HEK293 (cell line): ENCODE results near the gene MRPS18B.

Source experiments
- CTCF ChIA-PET: fragments of 350-600 bp; formaldehyde crosslinking; extraction: SDS; loops from one replicate; lab custom pipeline; 2021; ENCODE audit warnings: antibody characterized with exemption; lab: Yijun Ruan, JAX
- POLR2A ChIA-PET: fragments of 300-600 bp; formaldehyde crosslinking; extraction: SDS; loops from one replicate; lab custom pipeline; 2020; ENCODE audit warnings: antibody characterized with exemption, inconsistent platforms; lab: Yijun Ruan, JAX
- H3K27ac ChIP-seq: fragments of 200-500 bp; sonication (Bioruptor generic); 2 replicates; pipeline ENCODE4 v1.5.1; 2014; ENCODE audit warnings: low read depth, low read length, control low read depth, inconsistent platforms; ENCODE audit errors: extremely low read depth
- H3K36me3 ChIP-seq, 2 experiments: fragments of 200-500 bp in 1 of 2; sonication (Bioruptor generic) in 1 of 2; 1 replicate in 1 of 2; 2 replicates in 1 of 2; pipeline ENCODE4 v1.5.1; 2014 to 2017; ENCODE audit warnings: inconsistent platforms in 2 of 2, low read length in 2 of 2; ENCODE audit not compliant: control insufficient read depth in 2 of 2, insufficient read depth in 1 of 2
- H3K4me1 ChIP-seq: fragments of 200-500 bp; sonication (Bioruptor generic); 2 replicates; pipeline ENCODE4 v1.5.1; 2014; ENCODE audit warnings: mild to moderate bottlenecking, low read length, inconsistent platforms; ENCODE audit not compliant: control insufficient read depth, insufficient read depth
- H3K4me3 ChIP-seq: 2 replicates; pipeline ENCODE4 v1.5.1; 2011; ENCODE audit warnings: low read depth, mild to moderate bottlenecking, control low read depth, low read length, moderate library complexity
- H3K9me3 ChIP-seq: fragments of 200-500 bp; sonication (Bioruptor generic); 2 replicates; pipeline ENCODE4 v1.5.1; 2014; ENCODE audit warnings: low read depth, low read length, inconsistent platforms; ENCODE audit not compliant: control insufficient read depth, insufficient read depth
- HIC1 ChIP-seq: fragments of 450-650 bp; formaldehyde crosslinking; IDR thresholded peaks from 2 replicates; pipeline ENCODE4 v1.5.1; 2016; ENCODE audit warnings: missing biosample characterization, missing genetic modification characterization
- KLF1 ChIP-seq: fragments of 450-650 bp; formaldehyde crosslinking; IDR thresholded peaks from 2 replicates; pipeline ENCODE4 v1.5.1; 2016; ENCODE audit warnings: missing biosample characterization, missing genetic modification characterization
- KLF9 ChIP-seq: fragments of 450-650 bp; formaldehyde crosslinking; IDR thresholded peaks from 2 replicates; pipeline ENCODE4 v1.5.1; 2016; ENCODE audit warnings: missing biosample characterization, missing genetic modification characterization, low read depth
- TCF7L2 ChIP-seq: IDR thresholded peaks from 2 replicates; pipeline ENCODE4 v1.6.1; 2011; ENCODE audit warnings: low read depth, mild to moderate bottlenecking, inconsistent platforms, low read length, moderate library complexity, borderline replicate concordance
- WT1 ChIP-seq: fragments of 450-650 bp; formaldehyde crosslinking; IDR thresholded peaks from 2 replicates; pipeline ENCODE4 v1.5.1; 2016; ENCODE audit warnings: missing biosample characterization, missing genetic modification characterization
- YY2 ChIP-seq: fragments of 450-650 bp; formaldehyde crosslinking; IDR thresholded peaks from 2 replicates; pipeline ENCODE4 v1.5.1; 2016; ENCODE audit warnings: missing biosample characterization, missing genetic modification characterization
- ZNF140 ChIP-seq: fragments of 450-650 bp; formaldehyde crosslinking; IDR thresholded peaks from 2 replicates; pipeline ENCODE4 v1.5.1; 2016; ENCODE audit warnings: missing biosample characterization, missing genetic modification characterization
- ZNF19 ChIP-seq: fragments of 450-650 bp; formaldehyde crosslinking; IDR thresholded peaks from 2 replicates; pipeline ENCODE4; 2016; ENCODE audit warnings: missing biosample characterization, missing genetic modification characterization, low read depth
- ZNF211 ChIP-seq: fragments of 450-650 bp; formaldehyde crosslinking; IDR thresholded peaks from 2 replicates; pipeline ENCODE4 v1.5.1; 2016; ENCODE audit warnings: low read depth, missing biosample characterization, missing genetic modification characterization
- ZNF324 ChIP-seq: fragments of 450-650 bp; formaldehyde crosslinking; IDR thresholded peaks from 2 replicates; pipeline ENCODE4 v1.5.1; 2016; ENCODE audit warnings: missing biosample characterization, missing genetic modification characterization
- ZNF335 ChIP-seq: fragments of 450-650 bp; formaldehyde crosslinking; conservative IDR thresholded peaks from 2 replicates; pipeline ENCODE4 v1.5.1; 2016; ENCODE audit warnings: missing biosample characterization, missing genetic modification characterization
- ZNF341 ChIP-seq: fragments of 450-650 bp; formaldehyde crosslinking; IDR thresholded peaks from 2 replicates; pipeline ENCODE4; 2016; ENCODE audit warnings: low read depth, missing biosample characterization, missing genetic modification characterization
- ZNF473 ChIP-seq: fragments of 450-650 bp; formaldehyde crosslinking; IDR thresholded peaks from 2 replicates; pipeline ENCODE4 v1.5.1; 2017; ENCODE audit warnings: missing biosample characterization, missing genetic modification characterization
- ZNF514 ChIP-seq: fragments of 450-650 bp; formaldehyde crosslinking; IDR thresholded peaks from 2 replicates; pipeline ENCODE4 v1.5.1; 2016; ENCODE audit warnings: missing biosample characterization, missing genetic modification characterization
- ZNF629 ChIP-seq: fragments of 450-650 bp; formaldehyde crosslinking; IDR thresholded peaks from 2 replicates; pipeline ENCODE4 v1.5.1; 2017; ENCODE audit warnings: missing biosample characterization, missing genetic modification characterization
- ZNF658 ChIP-seq: fragments of 450-650 bp; formaldehyde crosslinking; IDR thresholded peaks from 2 replicates; pipeline ENCODE4; 2016; ENCODE audit warnings: missing biosample characterization, missing genetic modification characterization
- ZNF747 ChIP-seq: fragments of 450-650 bp; formaldehyde crosslinking; IDR thresholded peaks from 2 replicates; pipeline ENCODE4 v1.5.1; 2016; ENCODE audit warnings: missing biosample characterization, missing genetic modification characterization
- ZNF768 ChIP-seq: fragments of 450-650 bp; formaldehyde crosslinking; IDR thresholded peaks from 2 replicates; pipeline ENCODE4 v1.5.1; 2018; ENCODE audit warnings: missing biosample characterization, mild to moderate bottlenecking, missing genetic modification characterization
- ZNF776 ChIP-seq: fragments of 450-650 bp; formaldehyde crosslinking; IDR thresholded peaks from 2 replicates; pipeline ENCODE4 v1.5.0; 2017; ENCODE audit warnings: missing biosample characterization, missing genetic modification characterization, borderline replicate concordance
- TF ChIP-seq, protein P1 (sequence below): fragments of 450-650 bp; formaldehyde crosslinking; IDR thresholded peaks from 2 replicates; pipeline ENCODE4 v1.5.1; 2016; ENCODE audit warnings: missing biosample characterization, missing genetic modification characterization
- TF ChIP-seq, protein P2 (sequence below): fragments of 450-650 bp; formaldehyde crosslinking; IDR thresholded peaks from 2 replicates; pipeline ENCODE4 v1.5.1; 2017; ENCODE audit warnings: missing biosample characterization, missing genetic modification characterization
- TF ChIP-seq, protein P3 (sequence below): fragments of 450-650 bp; formaldehyde crosslinking; IDR thresholded peaks from 2 replicates; pipeline ENCODE4 v1.5.0; 2017; ENCODE audit warnings: missing biosample characterization, missing genetic modification characterization, borderline replicate concordance

The MRPS18B gene

DNA sequence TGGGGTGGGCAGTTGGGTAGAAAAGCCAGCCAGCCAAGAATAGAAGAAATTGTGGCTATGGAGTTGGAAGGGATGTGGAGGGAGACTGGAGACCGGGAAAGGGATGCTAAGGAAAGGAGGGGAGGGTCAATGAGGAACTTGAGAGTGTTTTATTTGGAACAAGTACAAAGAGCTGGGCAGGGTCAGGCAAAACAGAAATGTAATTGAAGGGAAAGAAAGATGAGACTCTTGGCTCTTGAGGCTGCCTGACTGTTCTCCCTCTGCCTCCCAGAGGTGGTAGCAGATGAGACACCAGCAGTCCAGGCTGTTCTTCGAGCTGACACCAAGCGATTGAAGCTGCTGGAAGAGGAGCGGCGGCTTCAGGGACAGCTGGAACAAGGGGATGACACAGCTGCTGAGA lies 33.7 kb upstream of the MRPS18B start:
- no peaks in the 10 kb centered on the region for H3K9me3 ChIP-seq
- H3K4me3 ChIP-seq: no peak overlapping the region
- TF ChIP-seq ZNF19 (no peak), WT1 (tag by site-specific recombination) (0 out of 2 replicates have a peak, but pooled peaks have one; percentile 24), KLF1 (tag by site-specific recombination) (peak; percentile 65), ZNF341 (tag by site-specific recombination) (peak; percentile 70)
- TF ChIP-seq, protein P1, sequence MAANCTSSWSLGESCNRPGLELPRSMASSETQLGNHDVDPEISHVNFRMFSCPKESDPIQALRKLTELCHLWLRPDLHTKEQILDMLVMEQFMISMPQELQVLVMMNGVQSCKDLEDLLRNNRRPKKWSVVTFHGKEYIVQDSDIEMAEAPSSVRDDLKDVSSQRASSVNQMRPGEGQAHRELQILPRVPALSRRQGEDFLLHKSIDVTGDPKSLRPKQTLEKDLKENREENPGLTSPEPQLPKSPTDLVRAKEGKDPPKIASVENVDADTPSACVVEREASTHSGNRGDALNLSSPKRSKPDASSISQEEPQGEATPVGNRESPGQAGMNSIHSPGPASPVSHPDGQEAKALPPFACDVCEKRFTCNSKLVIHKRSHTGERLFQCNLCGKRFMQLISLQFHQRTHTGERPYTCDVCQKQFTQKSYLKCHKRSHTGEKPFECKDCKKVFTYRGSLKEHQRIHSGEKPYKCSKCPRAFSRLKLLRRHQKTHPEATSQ (tag by site-specific recombination): no peak
- H3K36me3 ChIP-seq: peaks cover 90 to 98% of the 10 kb centered on the region in 2 experiments
- H3K27ac ChIP-seq: no peak overlapping the region
- ChIA-PET CTCF (interaction anchor here (0.7 to 2.7 kb wide), 2 partner anchors 13 to 102 kb away, joined by 4 to 17 read pairs; no protein-coding TSS in a partner anchor), POLR2A (interaction anchor here (0.7 to 1.8 kb wide), 4 partner anchors 9 to 13 kb away, joined by 3 to 10 read pairs (median 4); partner anchors contain the start of gene ABCF1)
- no peaks in the 10 kb centered on the region for H3K4me1 ChIP-seq

GRCh38 chr6:30589754-30590358 lies 27.8 kb upstream of the MRPS18B start:
- Histone ChIP-seq H3K36me3 (peaks cover 84 to 97% of the 10 kb centered on the region in 2 experiments), H3K27ac (no peak overlapping the region), H3K4me1 (no peaks in the 10 kb centered on the region), H3K4me3 (no peak overlapping the region), H3K9me3 (no peaks in the 10 kb centered on the region)
- TF ChIP-seq, protein P2, sequence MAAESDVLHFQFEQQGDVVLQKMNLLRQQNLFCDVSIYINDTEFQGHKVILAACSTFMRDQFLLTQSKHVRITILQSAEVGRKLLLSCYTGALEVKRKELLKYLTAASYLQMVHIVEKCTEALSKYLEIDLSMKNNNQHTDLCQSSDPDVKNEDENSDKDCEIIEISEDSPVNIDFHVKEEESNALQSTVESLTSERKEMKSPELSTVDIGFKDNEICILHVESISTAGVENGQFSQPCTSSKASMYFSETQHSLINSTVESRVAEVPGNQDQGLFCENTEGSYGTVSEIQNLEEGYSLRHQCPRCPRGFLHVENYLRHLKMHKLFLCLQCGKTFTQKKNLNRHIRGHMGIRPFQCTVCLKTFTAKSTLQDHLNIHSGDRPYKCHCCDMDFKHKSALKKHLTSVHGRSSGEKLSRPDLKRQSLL (tag by site-specific recombination): no peak
- TF ChIP-seq TCF7L2: no peak
- TF ChIP-seq, protein P3, sequence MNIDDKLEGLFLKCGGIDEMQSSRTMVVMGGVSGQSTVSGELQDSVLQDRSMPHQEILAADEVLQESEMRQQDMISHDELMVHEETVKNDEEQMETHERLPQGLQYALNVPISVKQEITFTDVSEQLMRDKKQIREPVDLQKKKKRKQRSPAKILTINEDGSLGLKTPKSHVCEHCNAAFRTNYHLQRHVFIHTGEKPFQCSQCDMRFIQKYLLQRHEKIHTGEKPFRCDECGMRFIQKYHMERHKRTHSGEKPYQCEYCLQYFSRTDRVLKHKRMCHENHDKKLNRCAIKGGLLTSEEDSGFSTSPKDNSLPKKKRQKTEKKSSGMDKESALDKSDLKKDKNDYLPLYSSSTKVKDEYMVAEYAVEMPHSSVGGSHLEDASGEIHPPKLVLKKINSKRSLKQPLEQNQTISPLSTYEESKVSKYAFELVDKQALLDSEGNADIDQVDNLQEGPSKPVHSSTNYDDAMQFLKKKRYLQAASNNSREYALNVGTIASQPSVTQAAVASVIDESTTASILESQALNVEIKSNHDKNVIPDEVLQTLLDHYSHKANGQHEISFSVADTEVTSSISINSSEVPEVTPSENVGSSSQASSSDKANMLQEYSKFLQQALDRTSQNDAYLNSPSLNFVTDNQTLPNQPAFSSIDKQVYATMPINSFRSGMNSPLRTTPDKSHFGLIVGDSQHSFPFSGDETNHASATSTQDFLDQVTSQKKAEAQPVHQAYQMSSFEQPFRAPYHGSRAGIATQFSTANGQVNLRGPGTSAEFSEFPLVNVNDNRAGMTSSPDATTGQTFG: no peak
- TF ChIP-seq, protein P1 (tag by site-specific recombination): no peak
- TF ChIP-seq ZNF768: no peak
- no peak for TF ChIP-seq ZNF211
- no peak for TF ChIP-seq KLF9 (tag by site-specific recombination)
- POLR2A ChIA-PET: interaction anchor here (1.6 to 2.0 kb wide), 2 partner anchors 11 to 23 kb away, joined by 5 to 7 read pairs; no protein-coding TSS in a partner anchor
- CTCF ChIA-PET: interaction anchor here (0.5 to 0.7 kb wide), 3 partner anchors 16 to 163 kb away, joined by 3 read pairs; no protein-coding TSS in a partner anchor

DNA sequence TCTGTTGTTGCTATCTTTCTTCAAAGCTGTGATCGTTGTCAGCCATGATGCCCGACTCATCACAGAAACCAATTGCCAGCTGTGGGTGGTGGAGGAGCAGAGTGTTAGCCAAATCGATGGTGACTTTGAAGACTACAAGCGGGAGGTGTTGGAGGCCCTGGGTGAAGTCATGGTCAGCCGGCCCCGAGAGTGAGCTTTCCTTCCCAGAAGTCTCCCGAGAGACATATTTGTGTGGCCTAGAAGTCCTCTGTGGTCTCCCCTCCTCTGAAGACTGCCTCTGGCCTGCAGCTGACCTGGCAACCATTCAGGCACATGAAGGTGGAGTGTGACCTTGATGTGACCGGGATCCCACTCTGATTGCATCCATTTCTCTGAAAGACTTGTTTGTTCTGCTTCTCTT lies 27.1 kb upstream of the MRPS18B start:
- Histone ChIP-seq H3K4me3 (no peak overlapping the region), H3K9me3 (no peaks in the 10 kb centered on the region), H3K36me3 (peaks cover 77 to 95% of the 10 kb centered on the region in 2 experiments), H3K4me1 (no peaks in the 10 kb centered on the region), H3K27ac (no peak overlapping the region)
- no peak for TF ChIP-seq ZNF658 (tag by site-specific recombination)
- TF ChIP-seq ZNF473: no peak
- no peak for TF ChIP-seq ZNF629
- no peak for TF ChIP-seq ZNF324 (tag by site-specific recombination)
- no peak for TF ChIP-seq HIC1 (tag by site-specific recombination)
- TF ChIP-seq ZNF140 (tag by site-specific recombination): no peak
- TF ChIP-seq ZNF776 (tag by site-specific recombination): no peak
- TF ChIP-seq ZNF335 (tag by site-specific recombination): no peak
- TF ChIP-seq ZNF747 (tag by site-specific recombination): no peak
- TF ChIP-seq YY2 (tag by site-specific recombination): no peak
- TF ChIP-seq KLF9 (tag by site-specific recombination): no peak
- TF ChIP-seq ZNF514: no peak
- POLR2A ChIA-PET: interaction anchor here (1.2 to 2.0 kb wide), 4 partner anchors 10 to 25 kb away, joined by 3 to 7 read pairs (median 4); partner anchors contain the start of gene ABCF1
- CTCF ChIA-PET: interaction anchor here (0.6 to 1.2 kb wide), 5 partner anchors 15 to 164 kb away, joined by 3 to 7 read pairs (median 3); no protein-coding TSS in a partner anchor
